Activated naive CD4-positive, alpha-beta T cell treated with anti-CD3 and anti-CD28 coated beads, Interleukin-2, amount 50 U/mL, for 72 hours (primary cell): ENCODE data around the gene SND1. TPM values are rescaled to one million over a fixed set of nuclear protein-coding genes. Genes with fewer than 3 reads are reported as not detected.

Experiments used
- ATAC-seq, 2 donors: fragments of 150-1000 bp; cut with Tn5 transposase; 2 replicates each; pipeline ENCODE4 v1.10.0; 2021; ENCODE audit warnings: mild to moderate bottlenecking in 2 of 2, moderate library complexity in 2 of 2
- DNase-seq, 2 donors: peaks; one replicate each; pipeline ENCODE4 v3.0.0; 2021 to 2022; ENCODE audit warnings: low spot score in 2 of 2
- H3K27ac Mint-ChIP-seq, 2 donors: one replicate each; pipeline ENCODE4 v1.8.0; 2022; ENCODE audit warnings: mild to moderate bottlenecking in 2 of 2, mixed read lengths in 2 of 2
- H3K36me3 Mint-ChIP-seq, 2 donors: one replicate each; pipeline ENCODE4 v1.8.0; 2022; ENCODE audit warnings: mixed read lengths in 2 of 2
- H3K9me3 Mint-ChIP-seq, 2 donors: one replicate each; pipeline ENCODE4 v1.8.0; 2022; ENCODE audit warnings: mixed read lengths in 2 of 2
- total RNA-seq, 2 donors: library from RNA; stranded (reverse); gene quantifications; one replicate each; pipeline ENCODE4 v1.2.3, GENCODE V29; 2022

The SND1 gene
- total RNA-seq, 2 donors from 2014 or later, result 175 to 246 TPM

GRCh38 chr7:128025380-128025779 is 373.4 kb downstream of the SND1 start:
- ATAC-seq, result no peak
- Mint-ChIP-seq H3K9me3 (no peaks in the 10 kb centered on the region), H3K27ac (no peak overlapping the region), H3K36me3 (peaks cover 10 to 16% of the 10 kb centered on the region in 2 donors)
- DNase-seq, result no peak

- H3K36me3 Mint-ChIP-seq, result peaks cover 10 to 16% of the 10 kb centered on the region in 2 donors
- ATAC-seq, result no peak
- DNase-seq, result no peak
Measured at GRCh38 chr7:128025819-128026218, 373.8 kb downstream of the SND1 start.

GRCh38 chr7:128026551-128026950 is 374.6 kb downstream of the SND1 start:
- DNase-seq (no peak), ATAC-seq (no peak)
- Mint-ChIP-seq H3K27ac (no peak overlapping the region), H3K9me3 (no peaks in the 10 kb centered on the region), H3K36me3 (peaks cover 10% of the 10 kb centered on the region in 2 donors)

More at GRCh38 chr7:128025819-128026218, 373.8 kb downstream of the SND1 start:
- Mint-ChIP-seq H3K9me3 (no peaks in the 10 kb centered on the region), H3K27ac (no peak overlapping the region)

DNA sequence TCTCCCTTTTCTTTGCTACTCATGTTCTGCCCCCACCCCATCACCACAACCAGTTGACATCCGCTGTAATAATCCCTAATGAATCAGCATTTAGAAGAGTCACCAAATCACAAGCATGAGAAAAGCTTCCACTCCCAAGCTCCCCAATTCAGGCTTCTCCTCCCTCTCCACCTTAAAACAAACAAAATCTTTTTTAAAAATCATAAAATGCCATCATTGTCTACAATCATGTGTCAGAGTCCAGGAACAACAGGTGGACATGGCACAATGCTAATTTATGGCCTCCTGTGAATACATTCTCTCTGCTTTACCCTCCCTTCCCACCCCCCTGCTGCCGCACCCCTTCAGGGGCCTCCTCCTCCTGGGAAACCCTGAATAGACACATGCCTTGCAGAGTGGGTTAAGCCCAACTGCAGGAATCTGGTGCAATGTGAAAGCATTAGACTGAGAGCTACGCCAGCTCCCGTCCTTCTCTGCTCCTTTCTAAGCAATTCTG is 375.5 kb downstream of the SND1 start:
- H3K9me3 Mint-ChIP-seq, result no peaks in the 10 kb centered on the region
- H3K27ac Mint-ChIP-seq, result no peak overlapping the region
- peaks cover 10% of the 10 kb centered on the region in 2 donors for H3K36me3 Mint-ChIP-seq
- no peak for ATAC-seq
- DNase-seq, result no peak

- no peak for ATAC-seq
- H3K36me3 Mint-ChIP-seq, result peaks cover 10% of the 10 kb centered on the region in 2 donors
Measured at GRCh38 chr7:128029405-128029995, 377.5 kb downstream of the SND1 start.

DNA sequence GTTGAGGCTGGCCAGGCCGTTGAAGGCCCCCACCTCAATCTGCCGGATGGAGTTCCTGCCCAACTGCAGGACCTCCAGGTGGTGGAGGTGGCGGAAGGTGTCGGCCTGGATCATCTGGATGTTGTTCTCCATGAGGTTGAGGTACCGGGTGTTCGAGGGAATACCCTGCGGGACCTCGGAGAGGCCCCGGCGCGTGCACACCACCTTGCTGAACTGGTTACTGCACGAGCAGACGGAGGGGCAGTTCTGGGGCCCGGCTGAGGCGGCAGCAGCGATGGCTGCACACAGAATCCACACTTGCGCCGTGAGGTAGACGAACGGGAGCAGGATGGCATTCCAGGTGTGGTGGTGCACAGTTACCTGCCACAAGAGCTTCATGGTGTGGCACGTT is 378.3 kb downstream of the SND1 start:
- Mint-ChIP-seq H3K27ac (no peak overlapping the region), H3K9me3 (no peaks in the 10 kb centered on the region), H3K36me3 (peaks cover 10% of the 10 kb centered on the region in 2 donors)
- no peak for DNase-seq
- ATAC-seq, result no peak

More at GRCh38 chr7:128029405-128029995, 377.5 kb downstream of the SND1 start:
- H3K27ac Mint-ChIP-seq, result no peak overlapping the region
- no peaks in the 10 kb centered on the region for H3K9me3 Mint-ChIP-seq
- no peak for DNase-seq

DNA sequence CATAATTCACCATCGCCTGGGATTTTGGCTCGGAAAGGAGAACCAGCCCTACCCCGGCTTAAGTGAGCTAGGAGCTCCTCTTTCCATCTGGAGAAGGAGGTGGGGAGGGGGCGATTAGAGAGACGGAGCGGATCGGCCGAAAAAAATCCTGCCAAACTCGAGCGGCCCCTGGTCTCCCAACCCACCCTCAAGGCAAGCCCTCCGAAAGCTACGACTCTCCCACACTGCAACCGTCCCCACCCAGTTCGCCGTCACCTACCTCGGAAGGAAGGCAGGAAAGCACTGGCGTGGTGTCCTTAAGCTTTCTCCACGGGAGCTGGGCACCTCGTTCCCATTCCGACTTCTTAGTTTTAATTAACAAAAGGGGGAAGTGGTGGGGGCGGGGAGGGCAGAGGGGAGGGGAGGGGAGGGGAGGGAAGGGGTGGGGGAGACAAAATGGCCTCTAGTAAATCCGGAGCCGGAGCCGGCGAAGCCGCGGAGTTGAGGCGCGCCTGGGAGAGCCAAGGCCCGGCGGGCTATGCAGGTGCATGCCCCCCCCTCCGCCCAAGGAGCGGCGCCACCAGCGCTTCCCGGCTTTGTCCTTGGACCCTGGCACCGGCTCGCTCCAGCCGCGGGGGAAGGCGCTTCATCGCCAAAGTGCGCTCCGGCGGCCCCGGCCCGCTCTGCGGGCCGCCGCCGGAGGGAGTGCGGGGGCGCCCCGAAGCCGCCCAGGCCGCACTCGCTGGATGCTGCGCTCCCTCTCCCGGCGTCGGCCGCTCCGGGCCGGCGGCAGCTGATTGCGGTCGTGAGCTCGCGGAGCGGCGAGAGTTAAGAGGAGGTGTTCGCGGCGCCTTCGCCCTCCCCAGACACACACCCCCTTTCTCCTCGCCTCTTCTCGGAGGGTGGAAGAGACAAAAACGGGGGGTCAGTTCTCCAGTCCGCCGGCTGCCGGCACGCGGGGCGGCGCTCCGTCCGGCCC is 378.9 kb downstream of the SND1 start, which contains the start of gene LRRC4:
Gene LRRC4, minus strand, starts transcription at position 784 of the 958 bp plus-strand sequence. CDS start 797 bp downstream, outside the sequence.
- H3K36me3 Mint-ChIP-seq, result peaks cover 10% of the 10 kb centered on the region in 2 donors
- DNase-seq (peak in 1 of 2 donors; percentile 28), ATAC-seq (peak; percentile 42 to 58)
- H3K27ac Mint-ChIP-seq, result peak within 1 kb of the TSS in 1 of 2 donors; percentile 29
- H3K9me3 Mint-ChIP-seq, result no peaks in the 10 kb centered on the region

GRCh38 chr7:128031901-128032604 is 380.1 kb downstream of the SND1 start:
- no peaks in the 10 kb centered on the region for H3K9me3 Mint-ChIP-seq
- peak overlapping the region in 1 of 2 donors; percentile 29 for H3K27ac Mint-ChIP-seq
- DNase-seq, result peak in 1 of 2 donors; percentile 65
- peaks cover 10% of the 10 kb centered on the region in 2 donors for H3K36me3 Mint-ChIP-seq
- peak; percentile 91 to 97 for ATAC-seq

DNA sequence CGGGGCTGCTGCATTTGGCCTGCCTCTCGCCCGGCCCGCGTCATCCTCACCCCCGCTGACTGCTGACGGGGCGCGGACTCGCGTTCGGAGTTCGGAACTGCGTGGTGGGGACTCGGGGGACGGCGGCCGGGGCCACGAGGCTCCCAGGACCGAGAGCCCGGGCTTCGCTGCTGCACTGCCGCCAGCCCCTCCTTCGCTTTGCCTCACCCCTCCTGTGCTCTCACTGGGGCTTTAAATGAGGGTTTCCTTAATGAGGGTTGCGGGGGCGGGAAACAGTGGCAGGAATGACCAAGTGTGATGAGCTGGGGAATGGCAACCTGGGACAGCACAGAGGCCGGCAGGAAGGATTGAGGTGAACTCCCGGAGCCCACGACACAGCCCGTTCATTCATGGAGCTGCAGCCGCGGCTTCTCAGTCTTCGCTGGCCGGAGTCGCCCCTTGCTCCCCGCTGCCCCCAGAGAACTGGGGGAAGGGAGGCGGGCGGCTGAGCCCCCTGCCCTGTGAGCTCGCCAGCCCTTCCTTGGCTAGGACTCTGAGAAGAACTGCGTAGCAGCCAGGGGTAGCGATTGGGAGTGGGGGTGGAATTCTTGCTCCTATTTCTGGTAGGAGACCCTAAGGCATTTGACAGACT is 380.7 kb downstream of the SND1 start:
- H3K9me3 Mint-ChIP-seq, result no peaks in the 10 kb centered on the region
- H3K27ac Mint-ChIP-seq, result no peak overlapping the region
- ATAC-seq (peak in 1 of 2 donors; percentile 2), DNase-seq (no peak)
- H3K36me3 Mint-ChIP-seq, result peaks cover 10% of the 10 kb centered on the region in 2 donors

DNA sequence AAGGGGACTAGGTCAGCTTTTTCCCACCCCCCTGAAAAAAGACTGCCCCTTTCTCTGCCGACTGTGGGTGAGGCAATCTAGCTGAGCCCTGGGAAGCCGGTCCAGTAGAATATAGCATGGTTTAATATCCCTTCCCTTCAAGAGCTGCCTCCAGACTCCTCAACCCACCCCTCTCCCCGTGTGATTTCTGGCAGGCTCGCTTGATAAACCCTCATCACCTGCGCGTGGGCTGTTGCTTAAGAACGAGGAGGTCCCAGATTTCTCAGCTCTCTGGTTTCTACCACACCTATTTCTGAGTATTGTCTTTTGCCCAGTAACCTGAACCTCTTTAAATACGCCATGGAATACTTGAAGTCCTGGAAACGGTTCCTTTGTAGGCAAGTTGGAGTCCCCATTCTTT is 381.3 kb downstream of the SND1 start:
- Mint-ChIP-seq H3K9me3 (no peaks in the 10 kb centered on the region), H3K36me3 (peaks cover 10% of the 10 kb centered on the region in 2 donors), H3K27ac (no peak overlapping the region)
- ATAC-seq (no peak), DNase-seq (no peak)

DNA sequence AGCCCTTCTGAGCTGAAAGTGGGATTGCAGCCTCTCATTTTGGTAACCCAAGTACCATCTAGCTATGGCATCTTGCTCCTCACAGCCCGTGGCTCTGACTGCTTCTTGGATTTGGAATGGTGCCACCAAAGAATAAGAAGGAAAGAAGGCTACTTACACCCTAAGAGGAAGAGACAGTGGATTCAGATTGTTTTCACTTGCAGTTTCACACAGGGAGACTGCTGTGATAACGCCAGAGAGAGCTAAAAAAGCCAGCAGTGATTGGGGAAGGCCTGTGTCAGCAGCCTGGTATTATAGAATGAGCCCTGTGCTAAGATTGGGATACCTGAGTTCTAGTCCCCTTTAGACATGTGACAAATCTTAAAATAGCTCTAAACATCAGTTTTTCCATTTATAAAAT is 382.8 kb downstream of the SND1 start:
- Mint-ChIP-seq H3K36me3 (no peaks in the 10 kb centered on the region), H3K9me3 (no peaks in the 10 kb centered on the region), H3K27ac (no peak overlapping the region)
- ATAC-seq (no peak), DNase-seq (no peak)

DNA sequence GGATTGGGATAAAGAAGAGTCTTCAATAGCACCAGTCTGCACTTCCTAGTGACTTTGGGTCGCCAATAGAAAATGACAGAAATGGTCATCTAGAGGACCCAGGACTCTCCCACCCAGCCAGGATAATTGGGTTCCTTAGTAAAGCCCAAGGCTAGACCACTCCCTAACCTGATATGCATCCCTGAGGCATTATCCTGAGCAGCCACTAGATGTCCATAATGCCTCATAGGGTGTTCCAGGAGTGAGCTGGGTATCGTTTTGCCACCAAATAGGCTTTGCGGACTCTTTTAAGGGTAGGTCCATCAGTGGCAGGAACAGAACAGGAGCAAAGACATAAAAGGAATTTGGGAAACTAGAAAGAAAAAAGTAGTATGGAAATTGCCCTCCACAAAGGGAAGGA is 383.7 kb downstream of the SND1 start:
- H3K36me3 Mint-ChIP-seq, result peaks cover 0 to 2% of the 10 kb centered on the region in 2 donors
- no peak for ATAC-seq
- H3K27ac Mint-ChIP-seq, result no peak overlapping the region
- no peak for DNase-seq
- H3K9me3 Mint-ChIP-seq, result no peaks in the 10 kb centered on the region

GRCh38 chr7:128036226-128036940 is 384.4 kb downstream of the SND1 start:
- no peaks in the 10 kb centered on the region for H3K9me3 Mint-ChIP-seq
- DNase-seq (no peak), ATAC-seq (no peak)
- peaks cover 0 to 4% of the 10 kb centered on the region in 2 donors for H3K36me3 Mint-ChIP-seq
- H3K27ac Mint-ChIP-seq, result no peak overlapping the region

GRCh38 chr7:128037081-128037480 is 385.1 kb downstream of the SND1 start:
- Mint-ChIP-seq H3K36me3 (peaks cover 0 to 4% of the 10 kb centered on the region in 2 donors), H3K27ac (peak overlapping the region in 1 of 2 donors; percentile 66), H3K9me3 (no peaks in the 10 kb centered on the region)
- ATAC-seq (no peak), DNase-seq (no peak)

DNA sequence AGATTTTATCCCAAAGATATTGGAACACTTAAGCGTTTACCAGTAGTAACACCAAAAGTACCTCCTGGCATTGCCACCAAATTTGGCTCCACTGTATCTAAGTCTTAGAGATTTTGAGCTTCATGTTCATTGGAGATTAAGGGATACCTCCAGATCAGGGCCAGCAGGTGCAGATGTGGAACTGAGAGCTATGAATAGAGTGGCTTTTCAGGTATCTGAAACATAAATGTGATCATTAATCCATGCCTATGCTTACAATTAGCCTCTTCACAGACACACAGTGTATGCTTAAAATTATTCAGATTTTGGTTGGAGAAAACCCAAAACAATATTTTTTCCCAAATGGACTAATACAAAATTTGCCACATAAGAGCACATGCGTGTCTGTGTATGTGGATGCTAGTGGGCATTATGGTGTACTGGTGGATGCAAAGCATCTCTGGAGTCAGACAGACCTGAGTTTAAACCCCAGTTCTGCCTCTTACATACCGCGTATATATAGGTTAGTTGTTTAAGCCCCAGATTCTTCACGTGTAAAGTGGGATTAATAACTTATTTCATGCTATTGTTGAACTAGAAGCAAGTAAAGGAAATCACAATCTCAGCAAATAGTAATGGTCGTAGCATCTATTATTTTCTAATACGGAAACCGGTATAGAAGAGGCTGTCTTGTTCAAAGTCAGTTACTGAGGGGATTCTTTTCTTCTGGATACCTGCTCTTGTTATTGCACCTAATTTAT is 386.1 kb downstream of the SND1 start:
- no peak for DNase-seq
- H3K9me3 Mint-ChIP-seq, result no peaks in the 10 kb centered on the region
- H3K27ac Mint-ChIP-seq, result no peak overlapping the region
- no peak for ATAC-seq
- H3K36me3 Mint-ChIP-seq, result peaks cover 0 to 4% of the 10 kb centered on the region in 2 donors
